ENCODE measurements around the gene IGFLR1. TPM values are rescaled to one million over a fixed set of nuclear protein-coding genes. Genes with fewer than 3 reads are reported as not detected.
"Not testable (repeated sequence)": the region's sequence is repeated elsewhere in the genome, so short reads cannot be mapped to it uniquely, and the experiment has no call there.

The IGFLR1 gene
- total and polyA plus RNA-seq, 2 donors (not counting 3 experiments of a cell fraction or from before 2014, with no cell fraction given) = 2.6 to 7.6 TPM

DNA sequence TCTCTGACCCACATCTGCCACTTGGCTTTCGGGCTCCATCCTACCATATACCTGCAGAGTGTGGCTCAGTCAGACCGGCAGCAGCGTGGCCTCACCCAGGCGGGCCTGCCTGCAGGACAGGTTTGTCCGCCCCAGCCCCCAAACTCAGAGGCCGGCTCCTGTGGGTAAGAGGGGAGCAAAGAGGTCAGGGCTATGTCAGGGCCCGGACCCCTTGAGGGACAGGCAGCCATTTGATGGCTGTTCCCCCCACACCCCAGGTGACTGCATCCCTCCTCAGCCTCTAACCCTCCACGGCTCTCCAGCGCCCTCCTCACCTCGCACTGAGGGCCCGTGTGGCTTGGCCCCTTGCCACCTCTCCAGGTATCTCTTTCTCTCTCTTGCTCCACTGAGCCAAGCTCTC, 50.2 kb downstream of the IGFLR1 start:
- ChIA-PET CTCF (interaction anchor here (2.9 to 6.8 kb wide), 2 partner anchors 11 to 128 kb away, joined by 12 to 54 read pairs; no protein-coding TSS in a partner anchor), POLR2A (no interaction called here)
- no peak overlapping the region for H3K9ac ChIP-seq (replicated peaks; ENCODE audit: extremely low read depth, insufficient read depth, low read length)
- H3K4me2 ChIP-seq (ENCODE audit: insufficient read depth, low read length) = no peak overlapping the region
- DNase-seq (ENCODE audit: low read depth, low spot score) (no peak), FAIRE-seq (no peak)
- no peaks in the 10 kb centered on the region for H3K4me1 ChIP-seq (ENCODE audit: control insufficient read depth, extremely low read depth, insufficient read depth, low read length)
- intact Hi-C loops (cut with micrococcal nuclease) (loop anchor here (5.0 kb wide), 1 partner anchor 145 kb away; the partner anchor contains the start of gene TMEM147), dilution Hi-C loops (cut with MboI; ENCODE audit: extremely low pct_ligation_motif_present, low sequenced_read_pairs) (no loop called here)
- H3K27me3 ChIP-seq (ENCODE audit: control insufficient read depth in 2 of 2, insufficient read depth in 2 of 2, low read length in 2 of 2) = no peaks in the 10 kb centered on the region
- H4K20me1 ChIP-seq (replicated peaks; ENCODE audit: control insufficient read depth, extremely low read depth, insufficient read depth, low read length) = no peaks in the 10 kb centered on the region
- no peaks in the 10 kb centered on the region for H3K9me1 ChIP-seq (replicated peaks; ENCODE audit: control insufficient read depth, extremely low read depth, insufficient read depth, low read length)
- H3K9me3 ChIP-seq (replicated peaks; ENCODE audit: control insufficient read depth, insufficient read depth, low read length) = no peaks in the 10 kb centered on the region
- H3K4me3 ChIP-seq (replicated peaks in 1 of 3; ENCODE audit: insufficient read depth in 1 of 3, low read depth in 1 of 3, low read length in 3 of 3) = no peak overlapping the region
- no peak for TF ChIP-seq GATA2 (IDR thresholded peaks at IDR 0.05; ENCODE audit: insufficient read depth, insufficient read length, low read depth, low read length)
- no peak for TF ChIP-seq EZH2 (IDR thresholded peaks at IDR 0.05; ENCODE audit: borderline replicate concordance, low read depth, low read length, severe bottlenecking)
- no peak for TF ChIP-seq JUN (IDR thresholded peaks at IDR 0.05; ENCODE audit: borderline replicate concordance, insufficient read depth, insufficient read length, low read depth)
- TF ChIP-seq, protein P1, sequence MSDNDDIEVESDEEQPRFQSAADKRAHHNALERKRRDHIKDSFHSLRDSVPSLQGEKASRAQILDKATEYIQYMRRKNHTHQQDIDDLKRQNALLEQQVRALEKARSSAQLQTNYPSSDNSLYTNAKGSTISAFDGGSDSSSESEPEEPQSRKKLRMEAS (IDR thresholded peaks at IDR 0.05; ENCODE audit: insufficient read depth, insufficient read length) = no peak
- no peak for TF ChIP-seq POLR2AphosphoS5 (IDR thresholded peaks at IDR 0.05; ENCODE audit: insufficient read depth, low read depth, low read length)
- TF ChIP-seq MYC (IDR thresholded peaks at IDR 0.05; ENCODE audit: low read depth, low read length) = no peak
- no peak for TF ChIP-seq POLR2A (IDR thresholded peaks at IDR 0.05; ENCODE audit: low read depth, low read length)
- TF ChIP-seq, protein P2, sequence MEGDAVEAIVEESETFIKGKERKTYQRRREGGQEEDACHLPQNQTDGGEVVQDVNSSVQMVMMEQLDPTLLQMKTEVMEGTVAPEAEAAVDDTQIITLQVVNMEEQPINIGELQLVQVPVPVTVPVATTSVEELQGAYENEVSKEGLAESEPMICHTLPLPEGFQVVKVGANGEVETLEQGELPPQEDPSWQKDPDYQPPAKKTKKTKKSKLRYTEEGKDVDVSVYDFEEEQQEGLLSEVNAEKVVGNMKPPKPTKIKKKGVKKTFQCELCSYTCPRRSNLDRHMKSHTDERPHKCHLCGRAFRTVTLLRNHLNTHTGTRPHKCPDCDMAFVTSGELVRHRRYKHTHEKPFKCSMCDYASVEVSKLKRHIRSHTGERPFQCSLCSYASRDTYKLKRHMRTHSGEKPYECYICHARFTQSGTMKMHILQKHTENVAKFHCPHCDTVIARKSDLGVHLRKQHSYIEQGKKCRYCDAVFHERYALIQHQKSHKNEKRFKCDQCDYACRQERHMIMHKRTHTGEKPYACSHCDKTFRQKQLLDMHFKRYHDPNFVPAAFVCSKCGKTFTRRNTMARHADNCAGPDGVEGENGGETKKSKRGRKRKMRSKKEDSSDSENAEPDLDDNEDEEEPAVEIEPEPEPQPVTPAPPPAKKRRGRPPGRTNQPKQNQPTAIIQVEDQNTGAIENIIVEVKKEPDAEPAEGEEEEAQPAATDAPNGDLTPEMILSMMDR (IDR thresholded peaks at IDR 0.05; ENCODE audit: extremely low read depth in 1 of 2, insufficient read depth in 1 of 2, low read depth in 1 of 2, low read length in 2 of 2) = no peak
- TF ChIP-seq FOS (IDR thresholded peaks at IDR 0.05; ENCODE audit: borderline replicate concordance, insufficient read depth, low read length) = no peak
- H3K27ac ChIP-seq (ENCODE audit: insufficient read depth, low read depth, low read length) = no peak overlapping the region
- no peak overlapping the region for H2AFZ ChIP-seq (ENCODE audit: low read depth, low read length)
- H3K36me3 ChIP-seq (ENCODE audit: control insufficient read depth in 2 of 2, extremely low read depth in 1 of 2, insufficient read depth in 2 of 2, low read length in 2 of 2) = no peaks in the 10 kb centered on the region
- H3K79me2 ChIP-seq (ENCODE audit: control insufficient read depth, insufficient read depth, low read length) = no peaks in the 10 kb centered on the region
- no TSS peak for BruUV-seq (replicated peaks)

DNA sequence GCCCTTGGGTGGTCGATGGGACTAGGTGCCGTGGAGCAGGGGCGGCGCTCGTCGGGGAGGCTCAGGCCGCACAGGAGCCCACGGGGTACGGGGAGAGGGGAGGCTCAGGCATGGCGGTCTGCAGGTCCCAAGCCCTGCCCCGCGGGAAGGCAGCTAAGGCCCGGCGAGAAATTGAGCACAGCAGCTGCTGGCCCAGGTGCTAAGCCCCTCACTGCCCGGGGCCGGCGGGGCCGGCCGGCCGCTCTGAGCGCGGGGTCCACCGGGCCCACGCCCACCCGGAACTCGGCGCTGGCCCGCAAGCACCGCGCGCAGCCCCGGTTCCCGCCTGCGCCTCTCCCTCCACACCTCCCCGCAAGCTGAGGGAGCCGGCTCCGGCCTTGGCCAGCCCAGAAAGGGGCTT, 51.1 kb downstream of the IGFLR1 start:
- H3K36me3 ChIP-seq (ENCODE audit: control insufficient read depth in 2 of 2, extremely low read depth in 1 of 2, insufficient read depth in 2 of 2, low read length in 2 of 2); H3K27ac ChIP-seq (ENCODE audit: insufficient read depth, low read depth, low read length); FAIRE-seq; H3K9ac ChIP-seq (replicated peaks; ENCODE audit: extremely low read depth, insufficient read depth, low read length); dilution Hi-C loops (cut with MboI; ENCODE audit: extremely low pct_ligation_motif_present, low sequenced_read_pairs); H3K9me3 ChIP-seq (replicated peaks; ENCODE audit: control insufficient read depth, insufficient read depth, low read length); H3K9me1 ChIP-seq (replicated peaks; ENCODE audit: control insufficient read depth, extremely low read depth, insufficient read depth, low read length); POLR2A ChIA-PET; H4K20me1 ChIP-seq (replicated peaks; ENCODE audit: control insufficient read depth, extremely low read depth, insufficient read depth, low read length); H3K4me2 ChIP-seq (ENCODE audit: insufficient read depth, low read length); H3K4me3 ChIP-seq (replicated peaks in 1 of 3; ENCODE audit: insufficient read depth in 1 of 3, low read depth in 1 of 3, low read length in 3 of 3); DNase-seq (ENCODE audit: low read depth, low spot score); H3K27me3 ChIP-seq (ENCODE audit: control insufficient read depth in 2 of 2, insufficient read depth in 2 of 2, low read length in 2 of 2); H3K4me1 ChIP-seq (ENCODE audit: control insufficient read depth, extremely low read depth, insufficient read depth, low read length); H3K79me2 ChIP-seq (ENCODE audit: control insufficient read depth, insufficient read depth, low read length); BruUV-seq (replicated peaks); H2AFZ ChIP-seq (ENCODE audit: low read depth, low read length): not testable (repeated sequence)
- CTCF ChIA-PET = interaction anchor here (2.9 to 6.8 kb wide), 2 partner anchors 12 to 129 kb away, joined by 12 to 54 read pairs; no protein-coding TSS in a partner anchor
- intact Hi-C loops (cut with micrococcal nuclease) = loop anchor here (5.0 kb wide), 1 partner anchor 144 kb away; the partner anchor contains the start of gene TMEM147
